Glutamatergic neuron (in vitro differentiated cells): ENCODE measurements around the gene NR6A1. TPM values are rescaled to one million over a fixed set of nuclear protein-coding genes. Genes with fewer than 3 reads are reported as not detected.

Experiments used
- DNase-seq: peaks from one replicate; pipeline ENCODE4 v3.0.0; 2022
- H3K27ac Mint-ChIP-seq: one replicate; pipeline ENCODE4 v1.8.0; 2020; ENCODE audit warnings: mild to moderate bottlenecking, mixed read lengths, inconsistent platforms; ENCODE audit not compliant: unreplicated experiment
- H3K27me3 Mint-ChIP-seq: one replicate; pipeline ENCODE4 v1.8.0; 2020; ENCODE audit warnings: mild to moderate bottlenecking, moderate library complexity, mixed read lengths, inconsistent platforms; ENCODE audit not compliant: unreplicated experiment
- H3K36me3 Mint-ChIP-seq: one replicate; pipeline ENCODE4 v1.8.0; 2020; ENCODE audit warnings: mild to moderate bottlenecking, mixed read lengths, inconsistent platforms; ENCODE audit not compliant: unreplicated experiment
- H3K4me1 Mint-ChIP-seq: one replicate; pipeline ENCODE4 v1.8.0; 2020; ENCODE audit warnings: mild to moderate bottlenecking, low read depth, mixed read lengths, inconsistent platforms; ENCODE audit not compliant: unreplicated experiment
- H3K4me3 Mint-ChIP-seq: one replicate; pipeline ENCODE4 v1.8.0; 2020; ENCODE audit warnings: mild to moderate bottlenecking, mixed read lengths, inconsistent platforms; ENCODE audit not compliant: unreplicated experiment
- H3K9me3 Mint-ChIP-seq: one replicate; pipeline ENCODE4 v1.8.0; 2020; ENCODE audit warnings: mild to moderate bottlenecking, moderate library complexity, mixed read lengths, inconsistent platforms; ENCODE audit not compliant: unreplicated experiment
- CTCF ChIP-seq: fragments of 200-600 bp; sonication (generic); IDR thresholded peaks from one replicate; pipeline ENCODE4 v1.5.0; 2021; ENCODE audit not compliant: partially characterized antibody, unreplicated experiment
- total RNA-seq: library from RNA; stranded (reverse); fragmentation: NEBNext Ultra II Directional; extraction: Animal tissue kit (Norgen Biotek cat#: 25700); gene quantifications from one replicate; pipeline ENCODE4 v1.2.1, GENCODE V29; 2021; ENCODE audit not compliant: unreplicated experiment

The NR6A1 gene
- total RNA-seq, 1 donor from 2014 or later = 51.0 TPM

- H3K4me1 Mint-ChIP-seq = peaks cover 13% of the 10 kb centered on the region
- H3K27me3 Mint-ChIP-seq = peaks cover 2% of the 10 kb centered on the region
- no peaks in the 10 kb centered on the region for H3K9me3 Mint-ChIP-seq
- no peak for TF ChIP-seq CTCF
- H3K27ac Mint-ChIP-seq = no peak overlapping the region
- no peaks in the 10 kb centered on the region for H3K36me3 Mint-ChIP-seq
- H3K4me3 Mint-ChIP-seq = no peak overlapping the region
- DNase-seq = no peak
Observed at GRCh38 chr9:124761710-124762109, 9.4 kb downstream of the NR6A1 start.

GRCh38 chr9:124761196-124761595 is 9.9 kb downstream of the NR6A1 start:
- H3K27ac Mint-ChIP-seq = no peak overlapping the region
- H3K4me3 Mint-ChIP-seq = no peak overlapping the region
- H3K9me3 Mint-ChIP-seq = no peaks in the 10 kb centered on the region
- H3K36me3 Mint-ChIP-seq = no peaks in the 10 kb centered on the region
- H3K4me1 Mint-ChIP-seq = peaks cover 12% of the 10 kb centered on the region
- TF ChIP-seq CTCF = no peak
- DNase-seq = no peak
- H3K27me3 Mint-ChIP-seq = peaks cover 4% of the 10 kb centered on the region

- H3K36me3 Mint-ChIP-seq = no peaks in the 10 kb centered on the region
- H3K9me3 Mint-ChIP-seq = no peaks in the 10 kb centered on the region
- peaks cover 4% of the 10 kb centered on the region for H3K27me3 Mint-ChIP-seq
- H3K4me1 Mint-ChIP-seq = peaks cover 12% of the 10 kb centered on the region
- no peak overlapping the region for H3K4me3 Mint-ChIP-seq
- TF ChIP-seq CTCF = no peak
- no peak overlapping the region for H3K27ac Mint-ChIP-seq
- DNase-seq = no peak
Observed at GRCh38 chr9:124760719-124761118, 10.4 kb downstream of the NR6A1 start.

GRCh38 chr9:124759327-124759726 is 11.8 kb downstream of the NR6A1 start:
- DNase-seq = no peak
- Mint-ChIP-seq H3K27ac (no peak overlapping the region), H3K27me3 (peaks cover 4% of the 10 kb centered on the region), H3K4me3 (no peak overlapping the region), H3K9me3 (no peaks in the 10 kb centered on the region), H3K4me1 (peaks cover 12% of the 10 kb centered on the region), H3K36me3 (no peaks in the 10 kb centered on the region)
- TF ChIP-seq CTCF = no peak

- H3K27ac Mint-ChIP-seq = no peak overlapping the region
Observed at GRCh38 chr9:124758691-124759090, 12.4 kb downstream of the NR6A1 start.

More at GRCh38 chr9:124758691-124759090, 12.4 kb downstream of the NR6A1 start:
- Mint-ChIP-seq H3K4me1 (peaks cover 12% of the 10 kb centered on the region), H3K4me3 (no peak overlapping the region), H3K27me3 (peaks cover 4% of the 10 kb centered on the region), H3K9me3 (no peaks in the 10 kb centered on the region), H3K36me3 (no peaks in the 10 kb centered on the region)
- no peak for DNase-seq
- TF ChIP-seq CTCF = no peak
